GM12874 (cell line): ENCODE data around the gene FBXO39.

Experiments
- TF ChIP-seq, protein P1 (sequence below): IDR thresholded peaks from 2 replicates; pipeline ENCODE4 v1.5.1; 2011; ENCODE audit warnings: low read depth, mild to moderate bottlenecking, control low read depth, low read length, moderate library complexity; ENCODE audit not compliant: insufficient read depth

The FBXO39 gene

DNA sequence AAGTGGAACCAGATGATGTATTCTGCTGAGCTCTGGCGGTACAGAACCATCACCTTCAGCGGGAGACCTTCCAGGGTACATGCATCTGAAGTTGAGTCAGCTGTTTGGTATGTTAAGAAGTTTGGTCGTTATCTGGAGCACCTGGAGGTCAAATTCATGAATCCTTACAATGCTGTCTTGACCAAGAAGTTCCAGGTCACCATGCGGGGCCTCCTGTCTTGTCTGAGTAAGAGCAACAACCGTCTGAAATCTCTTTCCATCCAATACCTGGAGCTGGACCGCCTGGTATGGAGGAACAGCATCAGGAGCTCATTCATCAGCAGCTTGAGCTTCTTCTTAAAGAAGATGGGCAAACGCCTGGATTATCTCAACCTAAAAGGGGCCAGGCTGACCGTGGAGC is 4.0 kb downstream of the FBXO39 start:
- TF ChIP-seq, protein P1, sequence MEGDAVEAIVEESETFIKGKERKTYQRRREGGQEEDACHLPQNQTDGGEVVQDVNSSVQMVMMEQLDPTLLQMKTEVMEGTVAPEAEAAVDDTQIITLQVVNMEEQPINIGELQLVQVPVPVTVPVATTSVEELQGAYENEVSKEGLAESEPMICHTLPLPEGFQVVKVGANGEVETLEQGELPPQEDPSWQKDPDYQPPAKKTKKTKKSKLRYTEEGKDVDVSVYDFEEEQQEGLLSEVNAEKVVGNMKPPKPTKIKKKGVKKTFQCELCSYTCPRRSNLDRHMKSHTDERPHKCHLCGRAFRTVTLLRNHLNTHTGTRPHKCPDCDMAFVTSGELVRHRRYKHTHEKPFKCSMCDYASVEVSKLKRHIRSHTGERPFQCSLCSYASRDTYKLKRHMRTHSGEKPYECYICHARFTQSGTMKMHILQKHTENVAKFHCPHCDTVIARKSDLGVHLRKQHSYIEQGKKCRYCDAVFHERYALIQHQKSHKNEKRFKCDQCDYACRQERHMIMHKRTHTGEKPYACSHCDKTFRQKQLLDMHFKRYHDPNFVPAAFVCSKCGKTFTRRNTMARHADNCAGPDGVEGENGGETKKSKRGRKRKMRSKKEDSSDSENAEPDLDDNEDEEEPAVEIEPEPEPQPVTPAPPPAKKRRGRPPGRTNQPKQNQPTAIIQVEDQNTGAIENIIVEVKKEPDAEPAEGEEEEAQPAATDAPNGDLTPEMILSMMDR, result no peak

DNA sequence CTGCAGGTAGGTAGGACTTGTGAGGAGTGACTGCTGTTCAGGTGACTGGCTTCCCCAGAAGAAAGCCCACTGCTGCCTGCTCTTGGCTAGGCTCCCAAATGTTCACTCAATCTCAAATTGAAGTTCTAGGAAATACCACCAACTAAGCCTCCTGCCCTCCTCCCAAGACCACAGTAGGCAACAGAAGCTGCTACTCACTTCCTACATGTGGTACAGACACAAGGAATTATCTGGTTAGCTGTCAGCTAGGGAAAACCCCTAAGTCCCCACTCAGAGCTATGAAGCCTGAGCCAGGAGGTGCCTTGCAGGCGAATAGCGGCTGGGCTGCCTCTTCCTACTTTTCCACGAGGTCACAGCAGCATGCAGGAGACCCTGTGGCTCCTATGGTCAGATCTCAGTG is 4.9 kb downstream of the FBXO39 start:
- TF ChIP-seq, protein P1, result no peak

GRCh38 chr17:6782244-6782643 is 6.2 kb downstream of the FBXO39 start:
- TF ChIP-seq, protein P1, result no peak

DNA sequence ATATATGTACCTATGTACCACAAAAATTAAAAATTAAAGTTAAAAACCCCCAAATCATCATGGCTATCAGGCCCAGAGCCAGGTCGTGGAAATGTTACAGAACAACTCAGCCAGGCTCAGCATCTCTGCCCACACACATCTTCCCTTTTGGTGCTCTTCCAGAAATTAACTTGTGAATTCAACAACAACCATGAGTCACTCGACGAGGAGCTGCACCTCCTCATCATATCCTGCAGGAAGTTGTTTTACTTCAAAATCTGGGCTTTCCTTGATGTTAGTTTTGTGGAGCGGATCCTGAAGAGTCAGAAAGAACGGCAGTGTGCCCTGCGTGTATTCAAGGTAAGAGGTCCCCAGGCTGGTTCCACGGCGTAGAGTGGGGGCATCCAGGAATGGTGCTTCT is 10.6 kb downstream of the FBXO39 start:
- TF ChIP-seq, protein P1, result no peak

- TF ChIP-seq, protein P1, result no peak
These were observed 11.2 kb downstream of the FBXO39 start for GRCh38 chr17:6787081-6787693.

DNA sequence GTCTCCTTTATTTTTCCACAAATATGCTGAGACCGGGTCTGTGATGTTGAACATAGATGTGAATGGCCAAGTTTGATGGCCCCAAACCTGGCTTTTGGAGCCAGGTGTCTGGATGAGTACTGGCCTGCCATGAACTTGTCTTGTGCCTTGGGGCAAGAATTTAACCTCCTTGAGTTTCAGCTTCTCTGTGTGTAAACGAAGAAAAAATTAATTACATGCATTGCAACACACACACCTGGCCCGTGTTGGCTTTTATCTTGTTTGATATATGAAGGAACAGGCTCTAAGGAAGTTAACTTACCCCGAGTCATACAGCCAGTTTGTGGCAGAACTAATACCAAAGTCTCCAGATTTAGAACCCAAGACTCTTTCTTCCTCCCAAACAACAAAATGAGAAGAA is 13.1 kb downstream of the FBXO39 start:
- TF ChIP-seq, protein P1, result no peak

DNA sequence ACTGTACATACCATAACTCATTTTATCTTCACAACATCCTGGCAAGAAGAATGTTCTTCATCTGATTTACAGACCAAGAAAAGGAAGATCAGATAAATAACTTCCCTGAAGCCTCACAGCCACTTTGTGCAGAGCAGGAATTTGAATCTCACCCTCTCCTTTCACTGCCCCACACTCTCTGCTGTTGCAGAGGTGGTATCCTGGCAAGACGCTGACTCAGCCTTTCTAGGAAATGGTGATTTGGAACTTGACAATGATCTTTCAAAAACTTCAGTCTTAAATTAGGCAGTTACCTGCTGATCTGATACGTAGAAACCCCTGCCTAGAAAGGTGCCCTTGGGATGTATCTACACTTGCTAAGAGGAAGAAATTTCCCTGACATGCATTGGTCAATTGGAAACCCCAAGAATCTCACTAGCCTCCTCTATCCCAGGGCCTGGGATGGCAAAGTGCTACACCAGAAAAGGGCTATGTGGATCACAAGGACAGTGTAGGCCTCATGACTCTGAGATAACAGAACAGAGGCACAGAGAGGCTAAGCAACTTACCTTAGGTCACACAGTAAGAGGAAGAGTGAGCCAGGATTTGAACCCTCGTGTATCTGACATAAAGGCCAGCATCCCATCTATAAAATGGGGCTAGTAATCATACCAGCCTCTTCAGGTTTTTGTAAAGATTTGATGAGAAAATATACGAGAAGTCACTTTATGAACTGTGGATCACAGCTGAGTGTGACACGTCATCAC is 17.9 kb downstream of the FBXO39 start:
- TF ChIP-seq, protein P1, result no peak
